PC-3 (cell line): Measurements from ENCODE around the gene ISM1.

Experiments used
- EZH2 ChIP-seq: fragments of 300-600 bp; sonication (generic); IDR thresholded peaks from one replicate; pipeline ENCODE4 v1.6.1; 2017; ENCODE audit warnings: antibody characterized with exemption, mild to moderate bottlenecking, low read length; ENCODE audit not compliant: unreplicated experiment
- TF ChIP-seq, protein P1 (sequence below): fragments of 300-600 bp; sonication (generic); conservative IDR thresholded peaks from 2 replicates; pipeline ENCODE4 v1.5.1; 2017; ENCODE audit warnings: antibody characterized with exemption, low read depth, mild to moderate bottlenecking, low read length

DNA sequence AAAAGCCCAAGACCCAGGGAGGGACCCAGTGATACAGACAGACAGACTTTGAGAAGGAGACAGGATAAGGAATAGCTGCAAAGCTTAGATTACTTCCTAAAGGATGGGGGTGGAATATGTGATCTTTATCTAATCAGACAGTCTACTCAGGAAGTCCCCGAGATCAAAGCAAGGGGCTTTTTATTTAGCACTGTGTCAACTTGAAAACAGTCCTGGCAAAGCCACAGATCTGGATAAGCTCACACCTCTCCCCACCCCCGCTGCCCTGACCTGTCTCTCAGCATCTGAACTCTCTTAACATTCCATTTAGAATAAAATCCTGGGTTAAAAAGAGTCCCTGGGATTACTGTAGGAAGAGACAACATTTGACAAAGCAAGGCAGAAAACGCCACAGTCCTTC is 101.5 kb downstream of the ISM1 start:
- TF ChIP-seq, protein P1, sequence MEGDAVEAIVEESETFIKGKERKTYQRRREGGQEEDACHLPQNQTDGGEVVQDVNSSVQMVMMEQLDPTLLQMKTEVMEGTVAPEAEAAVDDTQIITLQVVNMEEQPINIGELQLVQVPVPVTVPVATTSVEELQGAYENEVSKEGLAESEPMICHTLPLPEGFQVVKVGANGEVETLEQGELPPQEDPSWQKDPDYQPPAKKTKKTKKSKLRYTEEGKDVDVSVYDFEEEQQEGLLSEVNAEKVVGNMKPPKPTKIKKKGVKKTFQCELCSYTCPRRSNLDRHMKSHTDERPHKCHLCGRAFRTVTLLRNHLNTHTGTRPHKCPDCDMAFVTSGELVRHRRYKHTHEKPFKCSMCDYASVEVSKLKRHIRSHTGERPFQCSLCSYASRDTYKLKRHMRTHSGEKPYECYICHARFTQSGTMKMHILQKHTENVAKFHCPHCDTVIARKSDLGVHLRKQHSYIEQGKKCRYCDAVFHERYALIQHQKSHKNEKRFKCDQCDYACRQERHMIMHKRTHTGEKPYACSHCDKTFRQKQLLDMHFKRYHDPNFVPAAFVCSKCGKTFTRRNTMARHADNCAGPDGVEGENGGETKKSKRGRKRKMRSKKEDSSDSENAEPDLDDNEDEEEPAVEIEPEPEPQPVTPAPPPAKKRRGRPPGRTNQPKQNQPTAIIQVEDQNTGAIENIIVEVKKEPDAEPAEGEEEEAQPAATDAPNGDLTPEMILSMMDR, result no peak
- TF ChIP-seq EZH2, result no peak
